GM20431 (cell line): ENCODE results near the gene RPL13.

Experiments used
- in situ Hi-C: fragments of 300-500 bp; cut with MseI, MboI; formaldehyde crosslinking; loops from one replicate; pipeline ENCODE4 v1.15.0; 2020; ENCODE audit warnings: low sequenced_read_pairs; ENCODE audit not compliant: unreplicated experiment

RPL13 gene

DNA sequence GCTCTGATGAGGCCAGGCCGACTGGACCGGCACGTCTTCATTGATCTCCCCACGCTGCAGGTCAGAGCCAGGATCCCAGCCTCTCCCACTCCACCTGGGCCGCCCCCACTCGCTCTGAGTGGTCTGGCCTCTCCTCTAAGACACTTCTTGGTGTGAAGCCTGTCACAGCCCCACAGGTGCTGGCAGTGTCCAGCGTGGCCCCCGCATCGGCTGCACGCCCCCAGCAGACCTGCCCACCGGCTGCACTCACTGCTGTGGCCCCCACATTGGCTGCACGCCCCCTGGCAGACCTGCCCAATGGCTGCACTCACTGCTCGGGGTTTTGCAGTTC lies 15.8 kb upstream of the RPL13 start:
- in situ Hi-C loops = no loop called here

DNA sequence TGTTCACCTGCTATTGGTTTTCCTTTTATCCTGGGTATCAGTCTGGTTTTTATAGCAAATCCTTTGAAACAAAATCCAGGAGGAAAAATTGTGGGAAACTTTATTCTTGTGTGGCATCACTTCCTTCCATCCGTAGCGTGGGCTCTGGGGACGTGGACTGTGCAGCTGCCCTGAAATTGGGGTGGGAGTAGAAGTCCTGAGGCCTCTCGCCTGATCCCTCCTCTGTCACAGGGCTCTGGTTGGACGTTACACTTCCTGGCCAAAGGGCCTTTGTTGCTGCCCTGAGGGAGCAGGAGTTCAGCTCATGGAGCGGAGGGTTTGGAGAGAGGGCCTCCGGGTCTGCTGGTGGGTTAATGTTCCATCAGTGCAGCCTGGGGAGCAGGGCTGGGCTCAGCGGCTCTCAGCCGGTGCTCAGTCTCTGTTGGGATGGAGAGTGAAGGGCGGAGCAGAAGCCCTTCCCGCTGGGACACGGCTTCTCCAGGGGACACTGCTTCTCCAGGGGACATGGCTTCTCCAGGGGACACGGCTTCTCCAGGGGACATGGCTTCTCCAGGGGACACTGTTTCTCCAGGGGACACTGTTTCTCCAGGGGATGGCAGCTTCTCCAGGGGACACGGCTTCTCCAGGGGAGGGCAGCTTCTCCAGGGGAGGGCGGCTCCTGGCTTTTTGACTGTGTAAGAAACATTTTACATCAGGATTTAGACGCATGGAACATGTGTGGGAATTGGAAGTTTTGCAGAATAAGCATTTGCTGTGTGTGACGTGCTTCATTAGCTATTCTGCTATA lies 15.2 kb upstream of the RPL13 start:
- in situ Hi-C loops = no loop called here

GRCh38 chr16:89545831-89546574 lies 14.5 kb upstream of the RPL13 start:
- in situ Hi-C loops = no loop called here

DNA sequence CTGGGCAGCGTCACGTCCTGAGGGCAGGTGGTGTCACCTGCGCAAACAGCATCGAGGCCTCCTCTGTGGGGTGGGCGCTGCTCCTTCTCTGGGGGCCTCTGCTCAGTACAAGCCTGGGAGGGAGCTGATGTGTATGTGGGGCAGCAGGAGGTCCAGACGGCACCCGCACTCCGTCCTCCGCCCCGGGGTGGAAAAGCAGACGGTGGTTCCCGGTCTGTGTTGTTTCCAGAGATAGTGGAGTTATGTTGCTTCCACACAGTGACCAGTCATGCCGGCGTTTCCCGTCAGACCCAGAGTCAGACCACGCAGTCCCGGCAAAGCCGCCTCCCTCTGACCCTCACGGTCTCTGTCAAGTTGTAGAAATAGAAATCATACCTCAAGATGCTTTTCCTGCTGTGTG lies 13.7 kb upstream of the RPL13 start:
- in situ Hi-C loops = no loop called here

- in situ Hi-C loops = no loop called here
These were observed 13.2 kb upstream of the RPL13 start for GRCh38 chr16:89547291-89547690.

GRCh38 chr16:89547860-89548259 lies 12.6 kb upstream of the RPL13 start:
- in situ Hi-C loops = no loop called here

- in situ Hi-C loops = no loop called here
These were observed 12.0 kb upstream of the RPL13 start for GRCh38 chr16:89548344-89549006.

GRCh38 chr16:89549007-89549700 lies 11.3 kb upstream of the RPL13 start:
- in situ Hi-C loops = no loop called here

GRCh38 chr16:89550421-89551007 lies 10.0 kb upstream of the RPL13 start:
- in situ Hi-C loops = no loop called here

DNA sequence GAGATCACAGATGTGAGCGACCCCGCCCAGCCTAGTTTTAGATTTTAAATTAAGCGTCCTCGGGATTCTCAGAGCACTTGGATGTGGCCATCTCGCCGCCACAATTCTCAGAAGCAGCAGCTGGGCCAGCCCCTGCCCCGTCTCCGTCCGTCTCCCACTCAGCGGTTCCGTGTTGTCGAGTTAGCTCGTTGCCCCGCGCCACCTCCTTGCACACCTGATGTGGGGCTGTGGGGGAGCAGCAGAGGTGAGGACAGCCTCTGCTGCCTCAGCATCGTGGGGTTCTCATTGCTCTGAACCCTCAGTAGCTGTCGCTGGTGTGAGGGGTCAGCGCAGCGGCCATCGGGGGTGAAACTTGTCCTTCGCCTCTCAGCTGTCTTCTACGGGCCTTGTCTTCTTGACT lies 8.2 kb upstream of the RPL13 start:
- in situ Hi-C loops = no loop called here

GRCh38 chr16:89552913-89553312 lies 7.6 kb upstream of the RPL13 start:
- in situ Hi-C loops = no loop called here

- in situ Hi-C loops = no loop called here
These were observed 6.7 kb upstream of the RPL13 start for GRCh38 chr16:89553733-89554132.

- in situ Hi-C loops = no loop called here
These were observed 6.1 kb upstream of the RPL13 start for GRCh38 chr16:89554343-89554742.

DNA sequence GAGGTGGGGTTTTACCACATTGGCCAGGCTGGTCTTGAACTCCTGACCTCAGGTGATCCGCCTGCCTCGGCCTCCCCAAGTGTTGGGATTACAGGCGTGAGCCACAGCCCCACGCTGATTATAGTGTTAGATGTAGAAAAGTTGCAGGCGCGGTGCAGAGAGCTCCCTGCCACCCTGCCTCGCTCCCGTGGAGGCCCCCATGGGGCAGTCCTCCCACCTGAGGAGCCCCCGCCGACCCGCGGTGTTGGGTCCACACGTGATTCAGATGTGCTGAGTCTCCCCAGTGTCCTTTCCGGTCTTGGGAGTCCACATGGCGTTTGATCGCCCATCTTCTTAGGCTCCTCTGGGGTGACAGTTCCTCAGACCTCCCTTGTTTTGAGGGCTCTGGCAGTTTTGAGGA lies 5.2 kb upstream of the RPL13 start:
- in situ Hi-C loops = no loop called here

GRCh38 chr16:89555780-89556179 lies 4.7 kb upstream of the RPL13 start:
- in situ Hi-C loops = no loop called here

- in situ Hi-C loops = no loop called here
These were observed 3.5 kb upstream of the RPL13 start for GRCh38 chr16:89556750-89557689.

DNA sequence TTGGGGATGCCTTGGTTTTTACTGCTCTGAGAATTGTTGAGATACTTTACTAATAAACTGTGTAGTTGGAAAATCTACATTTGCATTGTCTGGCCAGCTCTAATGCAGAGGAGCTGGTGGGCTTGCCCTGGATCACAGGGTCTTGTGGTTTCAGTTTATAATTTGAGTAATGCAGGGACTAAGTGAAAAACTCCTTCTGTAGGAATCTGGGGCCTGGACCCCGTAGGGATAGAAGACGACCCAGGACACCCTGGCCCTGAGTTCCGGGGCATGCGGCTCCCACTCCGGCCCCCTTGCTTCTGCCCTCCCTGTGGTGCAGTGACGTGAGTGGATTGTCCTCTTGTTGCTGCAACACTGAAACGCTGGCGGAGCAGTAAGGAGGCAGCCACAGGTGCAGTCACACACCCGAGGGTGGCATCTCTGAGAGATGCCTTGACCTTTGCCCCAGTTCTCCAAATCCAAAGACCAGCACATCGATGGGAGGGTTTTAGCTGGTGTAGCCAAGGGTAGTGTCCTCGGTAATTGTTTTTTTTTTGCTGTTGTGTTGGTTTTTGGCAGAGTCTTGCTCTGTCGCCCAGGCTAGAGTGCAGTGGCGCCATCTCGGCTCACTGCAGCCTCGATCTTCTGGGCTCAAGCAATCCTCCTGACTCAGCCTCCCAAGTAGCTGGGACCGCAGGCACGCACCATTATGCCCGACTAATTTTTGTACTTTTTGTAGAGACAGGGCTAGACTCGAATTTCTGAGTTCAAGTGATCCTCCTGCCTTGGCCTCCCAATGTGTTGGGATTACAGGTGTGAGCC lies 2.6 kb upstream of the RPL13 start:
- in situ Hi-C loops = no loop called here

GRCh38 chr16:89561142-89561883 lies 831 bp downstream of the RPL13 start:
- in situ Hi-C loops = no loop called here
